Measurements from ENCODE around the gene C15orf40. TPM values are rescaled to one million over a fixed set of nuclear protein-coding genes. Genes with fewer than 3 reads are reported as not detected.

The C15orf40 gene
- total and polyA plus RNA-seq, 2 of the 13 experiments (the other 11 are each of a cell fraction or from before 2014, with no cell fraction given) = 24.0 to 26.3 TPM

DNA sequence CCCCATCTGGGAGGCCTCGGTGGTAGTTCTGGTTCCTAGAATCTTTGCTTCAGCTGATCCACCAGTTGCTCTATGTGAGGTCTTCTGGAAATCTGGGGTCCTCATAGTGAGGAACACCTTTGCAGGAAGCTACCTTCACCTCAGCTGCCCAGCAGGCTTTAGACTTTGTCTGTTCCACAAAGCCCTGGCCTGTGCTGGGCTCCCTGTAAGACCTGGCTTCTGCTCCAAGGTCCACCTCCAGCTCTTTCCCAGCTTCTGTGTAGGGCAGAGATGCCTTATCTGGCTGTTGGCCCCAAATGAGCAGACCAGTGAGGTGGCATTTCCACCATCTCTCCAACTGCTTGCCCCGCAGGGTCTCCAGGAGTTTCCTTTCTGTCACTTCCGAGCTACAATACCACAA, 50.7 kb downstream of the C15orf40 start (continued):
- TF ChIP-seq TRIM24 (CRISPR knock-in tag; IDR thresholded peaks at IDR 0.05) (no peak), SRSF9 (IDR thresholded peaks at IDR 0.05; ENCODE audit: borderline replicate concordance, insufficient read depth, low read depth, low read length, poor library complexity, severe bottlenecking) (no peak), ZFP36 (IDR thresholded peaks at IDR 0.05; ENCODE audit: borderline replicate concordance, low read depth, low read length, partially characterized antibody) (no peak)

DNA sequence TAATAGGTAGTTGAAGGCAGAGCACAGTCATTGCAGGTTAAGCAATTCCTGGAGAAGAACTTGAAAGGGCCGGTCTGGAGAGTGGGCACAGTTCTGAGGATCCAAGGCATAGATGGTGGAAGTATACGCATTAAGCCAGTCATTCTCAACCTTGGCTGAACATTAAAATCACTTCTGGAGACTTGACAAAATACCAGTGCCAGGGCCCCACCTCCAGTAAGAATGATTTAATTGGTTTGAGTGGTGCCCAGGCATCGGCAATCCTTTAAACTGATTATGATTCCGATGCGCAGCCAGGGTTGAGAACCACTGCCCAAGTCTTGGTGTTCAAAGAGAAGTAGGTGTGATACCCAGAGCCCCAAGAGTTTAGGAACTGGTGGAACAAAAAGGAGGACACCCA, 52.0 kb downstream of the C15orf40 start:
- Histone ChIP-seq H3K27me3 (ENCODE audit: control insufficient read depth in 1 of 2, insufficient read depth in 2 of 2, low read length in 2 of 2) (no peaks in the 10 kb centered on the region), H3K27ac (ENCODE audit: extremely low read length, insufficient read depth, low read length) (no peak overlapping the region), H3K36me3 (replicated peaks in 1 of 2; ENCODE audit: control insufficient read depth in 1 of 2, insufficient read depth in 2 of 2, low read length in 2 of 2) (no peaks in the 10 kb centered on the region), H3K4me1 (ENCODE audit: insufficient read depth, low read length) (peaks cover 11% of the 10 kb centered on the region), H3K4me2 (ENCODE audit: low read depth, low read length) (no peak overlapping the region), H3K79me2 (ENCODE audit: insufficient read depth, low read length) (no peaks in the 10 kb centered on the region), H4K20me1 (ENCODE audit: insufficient read depth, low read length) (no peaks in the 10 kb centered on the region), H2AFZ (ENCODE audit: low read length) (no peak overlapping the region), H3K4me3 (replicated peaks in 1 of 3; ENCODE audit: insufficient read depth in 1 of 3, low read depth in 2 of 3, low read length in 3 of 3) (no peak overlapping the region), H3K9ac (ENCODE audit: insufficient read depth, low read depth, low read length) (no peak overlapping the region), H3K9me3 (ENCODE audit: low read length) (no peaks in the 10 kb centered on the region)
- in situ Hi-C loops (cut with HindIII; ENCODE audit: extremely low pct_ligation_motif_present, low pct_unique_long_range_greater_than_20kb) = no loop called here
- ChIA-PET POLR2A (interaction anchor here (0.7 to 1.3 kb wide), 4 partner anchors 12 to 210 kb away, joined by 3 to 6 read pairs (median 4); partner anchors contain the start of gene RAMAC), CTCF (ENCODE audit: low intra/inter-chr PET ratio, low total read pairs) (no interaction called here)
- intact Hi-C loops (cut with micrococcal nuclease; ENCODE audit: unreplicated experiment) = no loop called here
- WGBS (ENCODE audit: low lambda C conversion rate) = 100% methylated on average over 4 of the region's 5 CpGs
- BruUV-seq (replicated peaks) = no TSS peak
- no peak for FAIRE-seq
- no peak for ATAC-seq
- TF ChIP-seq SMARCC2 (IDR thresholded peaks at IDR 0.05) = no peak
- no peak for TF ChIP-seq FOSL1 (CRISPR knock-in tag; IDR thresholded peaks at IDR 0.05; ENCODE audit: borderline replicate concordance)
- no peak for DNase-seq (ENCODE audit: low spot score)

DNA sequence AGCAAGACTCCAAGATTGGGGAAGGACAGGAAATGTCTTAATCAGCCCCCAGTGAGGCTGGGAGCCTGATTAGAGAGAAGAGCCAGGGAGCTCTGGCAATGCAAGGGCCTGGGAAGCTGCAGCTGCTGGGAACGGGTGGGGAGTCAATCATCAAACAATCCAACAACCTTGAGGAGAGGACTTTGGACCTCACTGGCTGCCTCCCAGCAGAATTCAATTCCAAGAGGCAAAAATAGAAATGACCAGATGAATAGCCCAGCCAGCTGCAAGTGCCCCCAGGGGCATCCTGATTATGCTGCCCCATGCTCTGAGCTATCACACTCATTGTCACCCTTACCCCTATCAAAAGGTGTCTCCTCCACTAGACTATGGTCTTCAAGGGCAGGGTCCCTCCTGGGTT, 52.8 kb downstream of the C15orf40 start:
- Histone ChIP-seq H3K4me3 (replicated peaks in 1 of 3; ENCODE audit: insufficient read depth in 1 of 3, low read depth in 2 of 3, low read length in 3 of 3) (no peak overlapping the region), H3K4me2 (ENCODE audit: low read depth, low read length) (peak overlapping the region; percentile 1; the same call in 1 of the 2 replicates), H3K27me3 (ENCODE audit: control insufficient read depth in 1 of 2, insufficient read depth in 2 of 2, low read length in 2 of 2) (no peaks in the 10 kb centered on the region), H3K9ac (ENCODE audit: insufficient read depth, low read depth, low read length) (no peak overlapping the region), H4K20me1 (ENCODE audit: insufficient read depth, low read length) (no peaks in the 10 kb centered on the region), H3K79me2 (ENCODE audit: insufficient read depth, low read length) (no peaks in the 10 kb centered on the region), H3K27ac (ENCODE audit: extremely low read length, insufficient read depth, low read length) (no peak overlapping the region), H3K36me3 (replicated peaks in 1 of 2; ENCODE audit: control insufficient read depth in 1 of 2, insufficient read depth in 2 of 2, low read length in 2 of 2) (no peaks in the 10 kb centered on the region), H2AFZ (ENCODE audit: low read length) (no peak overlapping the region), H3K9me3 (ENCODE audit: low read length) (no peaks in the 10 kb centered on the region), H3K4me1 (ENCODE audit: insufficient read depth, low read length) (peaks cover 11% of the 10 kb centered on the region)
- ChIA-PET POLR2A (interaction anchor here (1.0 to 1.3 kb wide), 3 partner anchors 27 to 209 kb away, joined by 3 to 6 read pairs (median 5); partner anchors contain the start of gene RAMAC), CTCF (ENCODE audit: low intra/inter-chr PET ratio, low total read pairs) (no interaction called here)
- in situ Hi-C loops (cut with HindIII; ENCODE audit: extremely low pct_ligation_motif_present, low pct_unique_long_range_greater_than_20kb) (no loop called here), intact Hi-C loops (cut with micrococcal nuclease; ENCODE audit: unreplicated experiment) (no loop called here)
- DNase-seq (ENCODE audit: low spot score) (peak; percentile 24), FAIRE-seq (no peak), ATAC-seq (peak; percentile 34)
- WGBS (ENCODE audit: low lambda C conversion rate) = 0% methylated on average over 1 of the region's 1 CpG
- BruUV-seq (replicated peaks) = no TSS peak
- TF ChIP-seq ZNF3 (CRISPR knock-in tag; IDR thresholded peaks at IDR 0.05) (peak; percentile 96), ZC3H13 (CRISPR knock-in tag; IDR thresholded peaks at IDR 0.05) (no peak), HNF4A (CRISPR knock-in tag; IDR thresholded peaks at IDR 0.05) (peak; percentile 41), ZNF543 (CRISPR knock-in tag; IDR thresholded peaks at IDR 0.05) (no peak)

Data from HepG2 (cell line).